Progenitor cell of endocrine pancreas (in vitro differentiated cells): ENCODE data around the gene GADL1. TPM values are rescaled to one million over a fixed set of nuclear protein-coding genes. Genes with fewer than 3 reads are reported as not detected.

ENCODE experiments used
- DNase-seq: peaks from one replicate; pipeline ENCODE4 v3.0.0; 2021; ENCODE audit warnings: low spot score; ENCODE audit not compliant: unreplicated experiment
- H3K27ac Mint-ChIP-seq: 2 replicates; pipeline ENCODE4 v1.8.0; 2021; ENCODE audit warnings: mild to moderate bottlenecking, moderate library complexity, mixed read lengths
- H3K27me3 Mint-ChIP-seq: 2 replicates; pipeline ENCODE4 v1.8.0; 2021; ENCODE audit warnings: mixed read lengths
- H3K36me3 Mint-ChIP-seq: 2 replicates; pipeline ENCODE4 v1.8.0; 2022; ENCODE audit warnings: mixed read lengths; ENCODE audit not compliant: insufficient read depth
- H3K4me1 Mint-ChIP-seq: 2 replicates; pipeline ENCODE4 v1.8.0; 2021; ENCODE audit warnings: low read depth, mixed read lengths
- H3K4me3 Mint-ChIP-seq: 2 replicates; pipeline ENCODE4 v1.8.0; 2021; ENCODE audit warnings: low read depth, mild to moderate bottlenecking, moderate library complexity, mixed read lengths
- H3K9me3 Mint-ChIP-seq: 2 replicates; pipeline ENCODE4 v1.8.0; 2021; ENCODE audit warnings: low read depth, mixed read lengths
- CTCF ChIP-seq: fragments of 200-600 bp; sonication (generic); IDR thresholded peaks from one replicate; pipeline ENCODE4 v1.5.0; 2021; ENCODE audit warnings: antibody characterized with exemption, mild to moderate bottlenecking; ENCODE audit not compliant: unreplicated experiment
- total RNA-seq: library from RNA; stranded (reverse); gene quantifications from 2 replicates; pipeline ENCODE4 v1.2.1, GENCODE V29; 2021

The GADL1 gene
- total RNA-seq, 1 donor from 2014 or later: 1.9 TPM

- no peaks in the 10 kb centered on the region for H3K9me3 Mint-ChIP-seq
- no peak for DNase-seq
These were observed 38.8 kb downstream of the GADL1 start for GRCh38 chr3:30855400-30856292.

GRCh38 chr3:30852833-30853232, 41.6 kb downstream of the GADL1 start:
- no peak overlapping the region for H3K4me3 Mint-ChIP-seq
- DNase-seq: no peak
- H3K9me3 Mint-ChIP-seq: no peaks in the 10 kb centered on the region
- H3K36me3 Mint-ChIP-seq: no peaks in the 10 kb centered on the region
- H3K4me1 Mint-ChIP-seq: peaks cover 3% of the 10 kb centered on the region
- no peak for TF ChIP-seq CTCF
- H3K27ac Mint-ChIP-seq: no peak overlapping the region
- no peaks in the 10 kb centered on the region for H3K27me3 Mint-ChIP-seq

More at GRCh38 chr3:30855400-30856292, 38.8 kb downstream of the GADL1 start:
- no peak overlapping the region for H3K4me3 Mint-ChIP-seq
- H3K27me3 Mint-ChIP-seq: no peaks in the 10 kb centered on the region
- no peaks in the 10 kb centered on the region for H3K36me3 Mint-ChIP-seq
- no peak overlapping the region for H3K27ac Mint-ChIP-seq
- no peaks in the 10 kb centered on the region for H3K4me1 Mint-ChIP-seq
- no peak for TF ChIP-seq CTCF

- Mint-ChIP-seq H3K4me3 (no peak overlapping the region), H3K4me1 (peaks cover 10% of the 10 kb centered on the region), H3K27me3 (no peaks in the 10 kb centered on the region), H3K27ac (no peak overlapping the region), H3K36me3 (no peaks in the 10 kb centered on the region), H3K9me3 (no peaks in the 10 kb centered on the region)
- no peak for DNase-seq
- TF ChIP-seq CTCF: no peak
These were observed 46.2 kb downstream of the GADL1 start for GRCh38 chr3:30848087-30848779.

- no peak for TF ChIP-seq CTCF
- no peak for DNase-seq
- Mint-ChIP-seq H3K27ac (no peak overlapping the region), H3K4me3 (no peak overlapping the region), H3K27me3 (no peaks in the 10 kb centered on the region), H3K36me3 (no peaks in the 10 kb centered on the region), H3K9me3 (no peaks in the 10 kb centered on the region), H3K4me1 (peaks cover 10% of the 10 kb centered on the region)
These were observed 46.9 kb downstream of the GADL1 start for GRCh38 chr3:30847592-30847991.

GRCh38 chr3:30845606-30846005, 48.9 kb downstream of the GADL1 start:
- no peaks in the 10 kb centered on the region for H3K27me3 Mint-ChIP-seq
- TF ChIP-seq CTCF: no peak
- no peak for DNase-seq
- H3K4me3 Mint-ChIP-seq: no peak overlapping the region
- H3K4me1 Mint-ChIP-seq: peaks cover 10% of the 10 kb centered on the region
- H3K9me3 Mint-ChIP-seq: no peaks in the 10 kb centered on the region
- no peaks in the 10 kb centered on the region for H3K36me3 Mint-ChIP-seq
- H3K27ac Mint-ChIP-seq: no peak overlapping the region
